H9 (cell line): Measurements from ENCODE around the gene PVR. TPM values are rescaled to one million over a fixed set of nuclear protein-coding genes. Genes with fewer than 3 reads are reported as not detected.

Experiments used
- DNase-seq: peaks from one replicate; pipeline ENCODE4 v3.0.0-alpha.2; 2017
- H2AFZ ChIP-seq: one replicate; pipeline ENCODE4 v1.6.1; 2013; ENCODE audit warnings: mild to moderate bottlenecking, low read length, control low read depth, moderate library complexity
- H2AK5ac ChIP-seq: 2 replicates; pipeline ENCODE4 v1.6.1; 2013; ENCODE audit warnings: low read length, control low read depth, mixed read lengths; ENCODE audit not compliant: insufficient read length
- H2BK120ac ChIP-seq: one replicate; pipeline ENCODE4 v1.6.1; 2013; ENCODE audit warnings: low read depth, mild to moderate bottlenecking, low read length, control low read depth, inconsistent platforms; ENCODE audit not compliant: poor library complexity, severe bottlenecking
- H2BK12ac ChIP-seq: 2 replicates; pipeline ENCODE4 v1.6.1; 2013; ENCODE audit warnings: low read length, control low read depth, mixed read lengths, low read depth; ENCODE audit not compliant: insufficient read length
- H2BK15ac ChIP-seq: 2 replicates; pipeline ENCODE4 v1.6.1; 2013; ENCODE audit warnings: low read depth, low read length, control low read depth
- H2BK20ac ChIP-seq: one replicate; pipeline ENCODE4 v1.6.1; 2013; ENCODE audit warnings: low read depth, mild to moderate bottlenecking, low read length, control low read depth, inconsistent platforms; ENCODE audit not compliant: poor library complexity, severe bottlenecking
- H2BK5ac ChIP-seq: 2 replicates; pipeline ENCODE4 v1.6.1; 2013; ENCODE audit warnings: low read length, control low read depth, mixed read lengths; ENCODE audit not compliant: insufficient read length
- H3K14ac ChIP-seq: 2 replicates; pipeline ENCODE4 v1.6.1; 2013; ENCODE audit warnings: low read length, control low read depth; ENCODE audit not compliant: insufficient read depth
- H3K18ac ChIP-seq: 2 replicates; pipeline ENCODE4 v1.6.1; 2013; ENCODE audit warnings: low read depth, mild to moderate bottlenecking, mixed read lengths, low read length, control low read depth; ENCODE audit not compliant: insufficient read length
- H3K23ac ChIP-seq: 2 replicates; pipeline ENCODE4 v1.6.1; 2013; ENCODE audit warnings: low read length, control low read depth, mixed read lengths, low read depth; ENCODE audit not compliant: insufficient read length
- H3K23me2 ChIP-seq: 2 replicates; pipeline ENCODE4 v1.6.1; 2013; ENCODE audit warnings: low read depth, mild to moderate bottlenecking, mixed read lengths, low read length, control low read depth; ENCODE audit not compliant: insufficient read length, poor library complexity, severe bottlenecking
- H3K27ac ChIP-seq: 2 replicates; pipeline ENCODE4 v1.5.1; 2013; ENCODE audit warnings: low read length, control low read depth, mixed read lengths, low read depth; ENCODE audit not compliant: insufficient read length
- H3K27me3 ChIP-seq: 2 replicates; pipeline ENCODE4 v1.6.1; 2013; ENCODE audit warnings: low read length, control low read depth, inconsistent platforms; ENCODE audit not compliant: insufficient read depth
- H3K4ac ChIP-seq: 2 replicates; pipeline ENCODE4 v1.6.1; 2013; ENCODE audit warnings: low read depth, mild to moderate bottlenecking, control low read depth, inconsistent platforms, low read length, moderate library complexity
- H3K4me1 ChIP-seq: 2 replicates; pipeline ENCODE4 v1.6.1; 2013; ENCODE audit warnings: low read length, control low read depth, inconsistent platforms; ENCODE audit not compliant: insufficient read depth
- H3K4me2 ChIP-seq: 2 replicates; pipeline ENCODE4 v1.6.1; 2013; ENCODE audit warnings: low read length, control low read depth, mixed read lengths; ENCODE audit not compliant: insufficient read length, insufficient read depth
- H3K56ac ChIP-seq: 2 replicates; pipeline ENCODE4 v1.6.1; 2013; ENCODE audit warnings: low read depth, mild to moderate bottlenecking, mixed read lengths, low read length, control low read depth; ENCODE audit not compliant: insufficient read length
- H3K79me1 ChIP-seq: 2 replicates; pipeline ENCODE4 v1.6.1; 2013; ENCODE audit warnings: low read depth, mild to moderate bottlenecking, moderate library complexity, low read length, control low read depth, inconsistent platforms; ENCODE audit not compliant: insufficient read depth, poor library complexity, severe bottlenecking
- H3K79me2 ChIP-seq: 2 replicates; pipeline ENCODE4 v1.6.1; 2013; ENCODE audit warnings: low read length, control low read depth, inconsistent platforms; ENCODE audit not compliant: insufficient read depth
- H3K9ac ChIP-seq: 2 replicates; pipeline ENCODE4 v1.6.1; 2013; ENCODE audit warnings: low read length, control low read depth, mixed read lengths; ENCODE audit not compliant: insufficient read length; ENCODE audit errors: extremely low read depth
- H3K9me3 ChIP-seq: one replicate; pipeline ENCODE4 v1.6.1; 2013; ENCODE audit warnings: low read depth, low read length, inconsistent platforms; ENCODE audit not compliant: control insufficient read depth
- H3T11ph ChIP-seq: one replicate; pipeline ENCODE4 v1.6.1; 2013; ENCODE audit warnings: mild to moderate bottlenecking, low read length, control low read depth, inconsistent platforms
- H4K20me1 ChIP-seq: one replicate; pipeline ENCODE4 v1.6.1; 2013; ENCODE audit not compliant: control insufficient read depth, insufficient read length, insufficient read depth
- H4K5ac ChIP-seq: 2 replicates; pipeline ENCODE4 v1.6.1; 2013; ENCODE audit warnings: low read depth, mild to moderate bottlenecking, mixed read lengths, low read length, control low read depth; ENCODE audit not compliant: insufficient read length
- H4K8ac ChIP-seq: replicated peaks from 2 replicates; pipeline ENCODE4 v1.6.1; 2013; ENCODE audit warnings: low read length, control low read depth, mixed read lengths, low read depth; ENCODE audit not compliant: insufficient read length
- H4K91ac ChIP-seq: 2 replicates; pipeline ENCODE4 v1.6.1; 2013; ENCODE audit warnings: low read depth, mild to moderate bottlenecking, moderate library complexity, mixed read lengths, low read length, control low read depth; ENCODE audit not compliant: insufficient read length
- H3K27ac Mint-ChIP-seq, 3 experiments: 2 replicates in 2 of 3; 3 replicates in 1 of 3; pipeline ENCODE4 v1.8.0; 2020 to 2021; ENCODE audit warnings: mixed read lengths in 3 of 3, mild to moderate bottlenecking in 1 of 3, moderate library complexity in 1 of 3
- H3K27me3 Mint-ChIP-seq: 2 replicates; pipeline ENCODE4 v1.8.0; 2021; ENCODE audit warnings: low read depth, mild to moderate bottlenecking, moderate library complexity, mixed read lengths
- H3K36me3 Mint-ChIP-seq, 3 experiments: 2 replicates in 2 of 3; 3 replicates in 1 of 3; pipeline ENCODE4 v1.8.0; 2020 to 2021; ENCODE audit warnings: low read depth in 3 of 3, mixed read lengths in 3 of 3; ENCODE audit not compliant: insufficient read depth in 1 of 3
- H3K4me1 Mint-ChIP-seq, 2 experiments: 2 replicates each; pipeline ENCODE4 v1.8.0; 2020; ENCODE audit warnings: mixed read lengths in 2 of 2
- H3K4me3 Mint-ChIP-seq, 2 experiments: 2 replicates in 1 of 2; 3 replicates in 1 of 2; pipeline ENCODE4 v1.8.0; 2020 to 2021; ENCODE audit warnings: mild to moderate bottlenecking in 2 of 2, mixed read lengths in 2 of 2, moderate library complexity in 1 of 2
- H3K9me3 Mint-ChIP-seq, 2 experiments: 2 replicates in 1 of 2; 3 replicates in 1 of 2; pipeline ENCODE4 v1.8.0; 2020; ENCODE audit warnings: mild to moderate bottlenecking in 2 of 2, mixed read lengths in 2 of 2, moderate library complexity in 1 of 2
- WGBS: extraction: QIAGEN DNeasy Blood & Tissue Kit; methylation state at CpG from one replicate; pipeline ENCODE4 v1.1.7; 2013; ENCODE audit warnings: missing lambda C conversion rate, low lambda C conversion rate, mixed read lengths; ENCODE audit not compliant: insufficient read length; ENCODE audit errors: extremely low coverage; 5-methylcytosine and 5-hydroxymethylcytosine counted together
- total RNA-seq: library from RNA; stranded (reverse); gene quantifications from 2 replicates; pipeline ENCODE4 v1.2.1, GENCODE V29; 2021
- TF ChIP-seq, protein P1 (sequence below): fragments of 200-600 bp; sonication (generic); conservative IDR thresholded peaks from 3 replicates; pipeline ENCODE4 v1.8.0; 2021; ENCODE audit warnings: antibody characterized with exemption, mild to moderate bottlenecking

Gene PVR
- total RNA-seq, 1 experiment from 2014 or later: 29.2 TPM

DNA sequence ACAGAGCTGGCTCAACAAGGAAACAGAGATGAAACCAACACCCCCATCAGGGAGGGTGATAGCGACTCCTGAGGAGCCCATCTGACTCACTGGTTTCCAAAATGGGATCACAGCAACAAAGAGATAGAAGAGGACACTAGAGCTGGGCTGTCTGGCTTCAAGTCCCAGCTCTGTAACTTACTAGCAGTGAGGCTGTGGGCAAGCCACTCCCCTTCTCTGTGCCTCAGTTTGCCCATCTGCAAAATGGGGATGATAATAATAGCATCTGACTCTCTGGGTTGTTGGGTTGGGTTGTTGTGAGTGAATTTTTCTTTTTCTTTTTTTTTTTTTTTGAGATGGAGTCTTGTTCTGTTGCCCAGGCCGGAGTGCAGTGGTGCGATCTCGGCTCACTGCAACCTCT lies 16.1 kb upstream of the PVR start:
- no peaks in the 10 kb centered on the region for H3K27me3 ChIP-seq
- H3K56ac ChIP-seq: no peak overlapping the region
- H3K4ac ChIP-seq: no peak overlapping the region
- H3K4me2 ChIP-seq: no peak overlapping the region
- no peak overlapping the region for H2BK20ac ChIP-seq
- no peak overlapping the region for H2BK12ac ChIP-seq
- no CpG with 5 or more reads among the region's 4 CpGs for WGBS
- H3T11ph ChIP-seq: no peak overlapping the region
- Mint-ChIP-seq H3K4me3 (no peak overlapping the region), H3K36me3 (peaks cover 0 to 6% (median 0%) of the 10 kb centered on the region in 3 experiments; a peak in 2 of 7 replicates), H3K27ac (no peak overlapping the region), H3K9me3 (no peaks in the 10 kb centered on the region), H3K4me1 (peaks cover 8 to 13% of the 10 kb centered on the region in 2 experiments), H3K27me3 (peaks cover 2% of the 10 kb centered on the region)
- H4K8ac ChIP-seq: no peak overlapping the region
- no peak overlapping the region for H4K91ac ChIP-seq
- H2BK5ac ChIP-seq: no peak overlapping the region
- H3K18ac ChIP-seq: no peak overlapping the region
- H3K14ac ChIP-seq: no peak overlapping the region
- H3K23ac ChIP-seq: no peak overlapping the region
- TF ChIP-seq, protein P1, sequence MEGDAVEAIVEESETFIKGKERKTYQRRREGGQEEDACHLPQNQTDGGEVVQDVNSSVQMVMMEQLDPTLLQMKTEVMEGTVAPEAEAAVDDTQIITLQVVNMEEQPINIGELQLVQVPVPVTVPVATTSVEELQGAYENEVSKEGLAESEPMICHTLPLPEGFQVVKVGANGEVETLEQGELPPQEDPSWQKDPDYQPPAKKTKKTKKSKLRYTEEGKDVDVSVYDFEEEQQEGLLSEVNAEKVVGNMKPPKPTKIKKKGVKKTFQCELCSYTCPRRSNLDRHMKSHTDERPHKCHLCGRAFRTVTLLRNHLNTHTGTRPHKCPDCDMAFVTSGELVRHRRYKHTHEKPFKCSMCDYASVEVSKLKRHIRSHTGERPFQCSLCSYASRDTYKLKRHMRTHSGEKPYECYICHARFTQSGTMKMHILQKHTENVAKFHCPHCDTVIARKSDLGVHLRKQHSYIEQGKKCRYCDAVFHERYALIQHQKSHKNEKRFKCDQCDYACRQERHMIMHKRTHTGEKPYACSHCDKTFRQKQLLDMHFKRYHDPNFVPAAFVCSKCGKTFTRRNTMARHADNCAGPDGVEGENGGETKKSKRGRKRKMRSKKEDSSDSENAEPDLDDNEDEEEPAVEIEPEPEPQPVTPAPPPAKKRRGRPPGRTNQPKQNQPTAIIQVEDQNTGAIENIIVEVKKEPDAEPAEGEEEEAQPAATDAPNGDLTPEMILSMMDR: no peak
- H4K20me1 ChIP-seq: no peaks in the 10 kb centered on the region
- H3K79me1 ChIP-seq: no peaks in the 10 kb centered on the region
- H3K9ac ChIP-seq: no peak overlapping the region
- DNase-seq: no peak
- H2AK5ac ChIP-seq: no peak overlapping the region
- H3K4me1 ChIP-seq: no peaks in the 10 kb centered on the region; the same call in 1 of the 2 replicates
- no peaks in the 10 kb centered on the region for H3K79me2 ChIP-seq
- no peak overlapping the region for H4K5ac ChIP-seq
- H3K23me2 ChIP-seq: no peaks in the 10 kb centered on the region
- H2BK120ac ChIP-seq: no peak overlapping the region
- no peak overlapping the region for H2AFZ ChIP-seq
- no peaks in the 10 kb centered on the region for H3K9me3 ChIP-seq
- no peak overlapping the region for H3K27ac ChIP-seq
- H2BK15ac ChIP-seq: no peak overlapping the region
